ENCODE measurements around the gene SH3RF3.

Gene SH3RF3

DNA sequence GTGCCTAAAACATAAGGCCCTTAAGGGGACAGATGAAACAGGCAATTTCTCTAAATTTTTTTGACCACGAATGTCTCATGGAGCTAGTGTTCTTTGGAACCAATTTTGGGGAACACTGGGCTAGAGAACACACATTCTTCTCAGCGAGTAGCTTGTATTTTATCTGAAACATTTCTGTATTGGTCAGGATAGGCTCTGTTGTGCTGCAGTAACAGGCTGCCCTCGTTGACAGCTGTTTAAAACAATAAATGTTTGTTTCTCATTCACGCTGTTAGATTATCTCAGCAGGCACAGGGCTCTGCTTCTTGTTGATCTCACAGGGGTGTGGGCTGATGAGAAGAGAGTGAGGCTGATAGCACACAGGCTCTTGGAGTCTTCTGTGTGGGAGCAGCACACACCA, 105.3 kb downstream of the SH3RF3 start:
- Histone ChIP-seq H3K9me3 (ENCODE audit: control insufficient read depth, low read length) (no peaks in the 10 kb centered on the region), H3K27ac (ENCODE audit: insufficient read depth, low read depth, low read length, poor library complexity, severe bottlenecking) (no peak overlapping the region), H3K4me1 (ENCODE audit: control insufficient read depth, insufficient read depth, low read length) (no peaks in the 10 kb centered on the region), H3K27me3 (ENCODE audit: control insufficient read depth, insufficient read depth, low read length, poor library complexity, severe bottlenecking) (no peaks in the 10 kb centered on the region), H3K36me3 (ENCODE audit: control insufficient read depth, insufficient read depth, low read length) (no peaks in the 10 kb centered on the region), H3K4me3 (ENCODE audit: insufficient read depth, low read depth, low read length) (no peak overlapping the region)
- 91 to 92% methylated on average over 4 of the region's 4 CpGs for WGBS, 2 experiments

- WGBS, 2 experiments: 87 to 95% methylated on average over 4 of the region's 4 CpGs
- Histone ChIP-seq H3K9me3 (ENCODE audit: control insufficient read depth, low read length) (no peaks in the 10 kb centered on the region), H3K4me1 (ENCODE audit: control insufficient read depth, insufficient read depth, low read length) (no peaks in the 10 kb centered on the region), H3K36me3 (ENCODE audit: control insufficient read depth, insufficient read depth, low read length) (no peaks in the 10 kb centered on the region), H3K27me3 (ENCODE audit: control insufficient read depth, insufficient read depth, low read length, poor library complexity, severe bottlenecking) (no peaks in the 10 kb centered on the region), H3K4me3 (ENCODE audit: insufficient read depth, low read depth, low read length) (no peak overlapping the region), H3K27ac (ENCODE audit: insufficient read depth, low read depth, low read length, poor library complexity, severe bottlenecking) (no peak overlapping the region)
Observed at GRCh38 chr2:109236147-109236546, 107.1 kb downstream of the SH3RF3 start.

- 94% methylated on average over 2 of the region's 2 CpGs for WGBS, 2 experiments
- Histone ChIP-seq H3K27me3 (ENCODE audit: control insufficient read depth, insufficient read depth, low read length, poor library complexity, severe bottlenecking) (no peaks in the 10 kb centered on the region), H3K27ac (ENCODE audit: insufficient read depth, low read depth, low read length, poor library complexity, severe bottlenecking) (no peak overlapping the region), H3K4me3 (ENCODE audit: insufficient read depth, low read depth, low read length) (no peak overlapping the region), H3K9me3 (ENCODE audit: control insufficient read depth, low read length) (no peaks in the 10 kb centered on the region), H3K4me1 (ENCODE audit: control insufficient read depth, insufficient read depth, low read length) (no peaks in the 10 kb centered on the region), H3K36me3 (ENCODE audit: control insufficient read depth, insufficient read depth, low read length) (no peaks in the 10 kb centered on the region)
Observed at GRCh38 chr2:109237792-109238191, 108.8 kb downstream of the SH3RF3 start.

- Histone ChIP-seq H3K4me1 (ENCODE audit: control insufficient read depth, insufficient read depth, low read length) (no peaks in the 10 kb centered on the region), H3K27me3 (ENCODE audit: control insufficient read depth, insufficient read depth, low read length, poor library complexity, severe bottlenecking) (no peaks in the 10 kb centered on the region), H3K4me3 (ENCODE audit: insufficient read depth, low read depth, low read length) (no peak overlapping the region), H3K27ac (ENCODE audit: insufficient read depth, low read depth, low read length, poor library complexity, severe bottlenecking) (no peak overlapping the region), H3K9me3 (ENCODE audit: control insufficient read depth, low read length) (no peaks in the 10 kb centered on the region), H3K36me3 (ENCODE audit: control insufficient read depth, insufficient read depth, low read length) (no peaks in the 10 kb centered on the region)
- WGBS, 2 experiments: 91 to 94% methylated on average over 4 of the region's 4 CpGs
Observed at GRCh38 chr2:109238580-109238979, 109.6 kb downstream of the SH3RF3 start.

DNA sequence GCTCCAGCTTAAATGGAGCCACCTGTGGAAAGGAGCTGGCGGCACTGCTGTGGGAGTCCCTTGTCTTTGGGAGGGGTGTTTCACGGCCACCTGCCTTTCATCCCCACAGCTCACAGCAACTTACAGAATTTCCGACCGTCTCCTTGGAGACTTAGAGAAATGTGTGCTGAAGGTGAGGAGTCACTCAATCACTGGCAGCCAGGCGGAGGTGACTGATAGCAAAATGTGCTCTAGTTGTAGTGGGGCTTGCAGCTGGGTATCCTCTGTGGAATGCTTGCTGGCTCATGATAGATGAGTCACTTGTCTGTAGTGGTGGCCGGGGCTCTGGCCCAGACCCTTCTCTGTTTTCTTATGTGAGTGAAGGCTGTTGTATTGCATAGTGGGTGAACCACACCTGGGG, 110.7 kb downstream of the SH3RF3 start:
- Histone ChIP-seq H3K9me3 (ENCODE audit: control insufficient read depth, low read length) (no peaks in the 10 kb centered on the region), H3K27ac (ENCODE audit: insufficient read depth, low read depth, low read length, poor library complexity, severe bottlenecking) (no peak overlapping the region), H3K36me3 (ENCODE audit: control insufficient read depth, insufficient read depth, low read length) (no peaks in the 10 kb centered on the region), H3K4me3 (ENCODE audit: insufficient read depth, low read depth, low read length) (no peak overlapping the region), H3K27me3 (ENCODE audit: control insufficient read depth, insufficient read depth, low read length, poor library complexity, severe bottlenecking) (no peaks in the 10 kb centered on the region), H3K4me1 (ENCODE audit: control insufficient read depth, insufficient read depth, low read length) (no peaks in the 10 kb centered on the region)
- 85 to 90% methylated on average over 6 of the region's 6 CpGs for WGBS, 2 experiments

DNA sequence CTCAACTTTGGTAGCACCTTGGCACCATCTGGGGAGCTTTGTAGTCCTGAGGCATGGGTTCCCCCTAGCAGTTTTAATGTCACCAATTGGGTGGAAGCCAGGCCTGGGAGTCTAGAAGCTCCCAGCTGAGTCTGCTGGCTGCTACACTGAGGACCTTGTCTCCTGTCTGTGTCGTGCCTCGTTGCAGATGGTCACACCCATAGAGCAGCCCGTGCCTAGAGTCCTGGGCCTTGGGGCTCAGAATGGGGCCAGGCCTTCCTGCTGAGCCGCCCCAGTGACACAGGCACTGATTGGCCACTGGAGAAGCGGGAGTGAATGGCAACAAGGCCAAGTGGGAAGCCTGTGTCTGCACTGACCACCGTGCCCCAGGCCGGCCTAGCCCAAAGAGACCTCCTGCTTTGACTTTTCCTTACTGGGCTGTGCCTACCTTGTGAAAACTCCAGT, 113.2 kb downstream of the SH3RF3 start:
- no peaks in the 10 kb centered on the region for H3K9me3 ChIP-seq (ENCODE audit: control insufficient read depth, low read length)
- 94% methylated on average over 7 of the region's 7 CpGs for WGBS, 2 experiments
- no peaks in the 10 kb centered on the region for H3K36me3 ChIP-seq (ENCODE audit: control insufficient read depth, insufficient read depth, low read length)
- no peaks in the 10 kb centered on the region for H3K4me1 ChIP-seq (ENCODE audit: control insufficient read depth, insufficient read depth, low read length)
- no peak overlapping the region for H3K4me3 ChIP-seq (ENCODE audit: insufficient read depth, low read depth, low read length)
- H3K27me3 ChIP-seq (ENCODE audit: control insufficient read depth, insufficient read depth, low read length, poor library complexity, severe bottlenecking): no peaks in the 10 kb centered on the region
- H3K27ac ChIP-seq (ENCODE audit: insufficient read depth, low read depth, low read length, poor library complexity, severe bottlenecking): no peak overlapping the region

GRCh38 chr2:109242654-109243331, 113.8 kb downstream of the SH3RF3 start:
- Histone ChIP-seq H3K27ac (ENCODE audit: insufficient read depth, low read depth, low read length, poor library complexity, severe bottlenecking) (no peak overlapping the region), H3K27me3 (ENCODE audit: control insufficient read depth, insufficient read depth, low read length, poor library complexity, severe bottlenecking) (no peaks in the 10 kb centered on the region), H3K9me3 (ENCODE audit: control insufficient read depth, low read length) (no peaks in the 10 kb centered on the region), H3K4me1 (ENCODE audit: control insufficient read depth, insufficient read depth, low read length) (no peaks in the 10 kb centered on the region), H3K4me3 (ENCODE audit: insufficient read depth, low read depth, low read length) (no peak overlapping the region), H3K36me3 (ENCODE audit: control insufficient read depth, insufficient read depth, low read length) (no peaks in the 10 kb centered on the region)
- WGBS, 2 experiments: 94 to 96% methylated on average over 12 of the region's 12 CpGs

DNA sequence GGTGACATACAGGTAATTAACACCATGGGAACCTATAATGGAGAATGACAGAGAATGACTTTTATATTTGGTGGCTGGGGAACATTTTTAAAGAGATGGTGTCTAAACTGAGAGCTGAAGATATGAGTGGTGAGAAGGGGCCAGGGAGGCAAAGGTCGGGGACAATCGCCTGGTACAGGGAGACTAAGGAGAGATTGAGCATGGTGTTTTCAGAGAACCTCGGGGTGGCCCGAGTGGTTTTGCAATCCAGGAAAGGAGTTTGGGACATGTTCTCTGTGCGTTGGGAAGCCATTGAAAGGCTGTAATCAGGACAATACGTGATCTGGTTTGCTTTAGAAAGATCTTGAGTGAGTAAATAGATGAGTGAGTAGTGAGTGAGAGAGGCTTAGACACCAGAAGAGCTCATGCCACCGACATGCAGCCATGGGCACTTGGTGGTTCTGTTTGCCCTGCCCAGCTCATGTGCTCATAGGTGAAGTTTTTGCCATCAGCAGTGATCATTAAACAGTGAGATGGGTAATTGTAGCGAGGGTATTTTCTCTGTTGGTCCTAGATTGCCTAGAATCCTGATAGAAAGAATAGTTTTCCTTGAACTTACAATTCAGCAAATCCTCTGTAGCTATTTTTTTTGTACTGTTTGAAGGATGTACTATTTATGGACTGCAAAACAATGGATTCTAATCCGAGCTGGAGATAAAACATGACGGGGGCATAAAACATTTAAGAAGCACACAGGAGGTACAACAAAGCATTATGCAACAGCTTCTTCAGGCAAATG, 114.7 kb downstream of the SH3RF3 start:
- Histone ChIP-seq H3K9me3 (ENCODE audit: control insufficient read depth, low read length) (no peaks in the 10 kb centered on the region), H3K4me3 (ENCODE audit: insufficient read depth, low read depth, low read length) (no peak overlapping the region), H3K27me3 (ENCODE audit: control insufficient read depth, insufficient read depth, low read length, poor library complexity, severe bottlenecking) (no peaks in the 10 kb centered on the region), H3K4me1 (ENCODE audit: control insufficient read depth, insufficient read depth, low read length) (no peaks in the 10 kb centered on the region), H3K36me3 (ENCODE audit: control insufficient read depth, insufficient read depth, low read length) (no peaks in the 10 kb centered on the region), H3K27ac (ENCODE audit: insufficient read depth, low read depth, low read length, poor library complexity, severe bottlenecking) (no peak overlapping the region)
- WGBS, 2 experiments: 94 to 95% methylated on average over 10 of the region's 10 CpGs

DNA sequence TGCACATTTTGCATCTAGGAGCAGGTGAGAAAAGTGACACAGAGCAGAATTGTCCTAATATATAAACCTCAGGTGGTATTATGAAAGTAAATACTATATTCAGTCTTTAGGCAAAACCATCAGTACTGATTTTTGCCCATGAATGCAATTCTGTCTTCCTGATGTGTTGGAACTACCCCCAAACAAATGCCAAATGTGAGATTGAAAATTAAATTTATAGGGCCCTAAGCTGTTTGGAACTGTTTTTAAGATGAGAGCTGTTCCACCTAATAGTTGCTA, 115.2 kb downstream of the SH3RF3 start:
- Histone ChIP-seq H3K4me3 (ENCODE audit: insufficient read depth, low read depth, low read length) (no peak overlapping the region), H3K9me3 (ENCODE audit: control insufficient read depth, low read length) (no peaks in the 10 kb centered on the region), H3K4me1 (ENCODE audit: control insufficient read depth, insufficient read depth, low read length) (no peaks in the 10 kb centered on the region), H3K27me3 (ENCODE audit: control insufficient read depth, insufficient read depth, low read length, poor library complexity, severe bottlenecking) (no peaks in the 10 kb centered on the region), H3K36me3 (ENCODE audit: control insufficient read depth, insufficient read depth, low read length) (no peaks in the 10 kb centered on the region), H3K27ac (ENCODE audit: insufficient read depth, low read depth, low read length, poor library complexity, severe bottlenecking) (no peak overlapping the region)

GRCh38 chr2:109244750-109245382, 115.9 kb downstream of the SH3RF3 start:
- no peaks in the 10 kb centered on the region for H3K36me3 ChIP-seq (ENCODE audit: control insufficient read depth, insufficient read depth, low read length)
- 90 to 93% methylated on average over 4 of the region's 4 CpGs for WGBS, 2 experiments
- H3K4me3 ChIP-seq (ENCODE audit: insufficient read depth, low read depth, low read length): no peak overlapping the region
- H3K9me3 ChIP-seq (ENCODE audit: control insufficient read depth, low read length): no peaks in the 10 kb centered on the region
- H3K27me3 ChIP-seq (ENCODE audit: control insufficient read depth, insufficient read depth, low read length, poor library complexity, severe bottlenecking): no peaks in the 10 kb centered on the region
- no peaks in the 10 kb centered on the region for H3K4me1 ChIP-seq (ENCODE audit: control insufficient read depth, insufficient read depth, low read length)
- no peak overlapping the region for H3K27ac ChIP-seq (ENCODE audit: insufficient read depth, low read depth, low read length, poor library complexity, severe bottlenecking)
